HG02588 (cell line): ENCODE results near the gene NDST3.

Experiments
- ATAC-seq: cut with Tn5 transposase; IDR thresholded peaks from one replicate; pipeline ENCODE4 v1.9.1; 2021; ENCODE audit warnings: mild to moderate bottlenecking, moderate library complexity; ENCODE audit not compliant: unreplicated experiment

The NDST3 gene

GRCh38 chr4:118077767-118078105 is 43.5 kb downstream of the NDST3 start:
- ATAC-seq: no peak

- ATAC-seq: no peak
Measured at GRCh38 chr4:118081434-118081833, 47.1 kb downstream of the NDST3 start.

- no peak for ATAC-seq
Measured at GRCh38 chr4:118082182-118082581, 47.9 kb downstream of the NDST3 start.

GRCh38 chr4:118085700-118086099 is 51.4 kb downstream of the NDST3 start:
- no peak for ATAC-seq

- no peak for ATAC-seq
Measured at GRCh38 chr4:118086344-118086743, 52.1 kb downstream of the NDST3 start.

- no peak for ATAC-seq
Measured at GRCh38 chr4:118087366-118087765, 53.1 kb downstream of the NDST3 start.

GRCh38 chr4:118099106-118099505 is 64.8 kb downstream of the NDST3 start:
- ATAC-seq: no peak

GRCh38 chr4:118102195-118102594 is 67.9 kb downstream of the NDST3 start:
- no peak for ATAC-seq

GRCh38 chr4:118112117-118113046 is 78.1 kb downstream of the NDST3 start:
- ATAC-seq: no peak

GRCh38 chr4:118113220-118113619 is 78.9 kb downstream of the NDST3 start:
- peak; percentile 74 for ATAC-seq

- no peak for ATAC-seq
Measured at GRCh38 chr4:118114720-118115119, 80.4 kb downstream of the NDST3 start.

GRCh38 chr4:118120120-118120760 is 86.0 kb downstream of the NDST3 start:
- ATAC-seq: no peak

- ATAC-seq: no peak
Measured at GRCh38 chr4:118124997-118125396, 90.7 kb downstream of the NDST3 start.

GRCh38 chr4:118139241-118139640 is 105.0 kb downstream of the NDST3 start:
- ATAC-seq: no peak

- no peak for ATAC-seq
Measured at GRCh38 chr4:118141240-118141639, 107.0 kb downstream of the NDST3 start.

- no peak for ATAC-seq
Measured at GRCh38 chr4:118154649-118155048, 120.4 kb downstream of the NDST3 start.

GRCh38 chr4:118155516-118155915 is 121.2 kb downstream of the NDST3 start:
- ATAC-seq: no peak

GRCh38 chr4:118158763-118159375 is 124.6 kb downstream of the NDST3 start:
- ATAC-seq: no peak

- ATAC-seq: no peak
Measured at GRCh38 chr4:118167306-118167705, 133.0 kb downstream of the NDST3 start.

GRCh38 chr4:118171381-118171780 is 137.1 kb downstream of the NDST3 start:
- no peak for ATAC-seq

GRCh38 chr4:118173126-118173525 is 138.8 kb downstream of the NDST3 start:
- ATAC-seq: no peak
